ENCODE measurements around the gene LINC01488. TPM values are rescaled to one million over a fixed set of nuclear protein-coding genes. Genes with fewer than 3 reads are reported as not detected.

LINC01488 gene
- total RNA-seq, 1 experiment from 2014 or later = not detected

GRCh38 chr11:69486773-69487291, 5.4 kb downstream of the LINC01488 start:
- CTCF ChIA-PET = interaction anchor here (0.5 kb wide), 1 partner anchor 16 kb away, joined by 10 read pairs; no protein-coding TSS in a partner anchor
- TF ChIP-seq EZH2 (IDR thresholded peaks at IDR 0.05; ENCODE audit: low read depth) = no peak
- TF ChIP-seq, protein P1, sequence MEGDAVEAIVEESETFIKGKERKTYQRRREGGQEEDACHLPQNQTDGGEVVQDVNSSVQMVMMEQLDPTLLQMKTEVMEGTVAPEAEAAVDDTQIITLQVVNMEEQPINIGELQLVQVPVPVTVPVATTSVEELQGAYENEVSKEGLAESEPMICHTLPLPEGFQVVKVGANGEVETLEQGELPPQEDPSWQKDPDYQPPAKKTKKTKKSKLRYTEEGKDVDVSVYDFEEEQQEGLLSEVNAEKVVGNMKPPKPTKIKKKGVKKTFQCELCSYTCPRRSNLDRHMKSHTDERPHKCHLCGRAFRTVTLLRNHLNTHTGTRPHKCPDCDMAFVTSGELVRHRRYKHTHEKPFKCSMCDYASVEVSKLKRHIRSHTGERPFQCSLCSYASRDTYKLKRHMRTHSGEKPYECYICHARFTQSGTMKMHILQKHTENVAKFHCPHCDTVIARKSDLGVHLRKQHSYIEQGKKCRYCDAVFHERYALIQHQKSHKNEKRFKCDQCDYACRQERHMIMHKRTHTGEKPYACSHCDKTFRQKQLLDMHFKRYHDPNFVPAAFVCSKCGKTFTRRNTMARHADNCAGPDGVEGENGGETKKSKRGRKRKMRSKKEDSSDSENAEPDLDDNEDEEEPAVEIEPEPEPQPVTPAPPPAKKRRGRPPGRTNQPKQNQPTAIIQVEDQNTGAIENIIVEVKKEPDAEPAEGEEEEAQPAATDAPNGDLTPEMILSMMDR (conservative IDR thresholded peaks at IDR 0.05) = no peak
- Histone ChIP-seq H4K20me1 (ENCODE audit: insufficient read depth) (no peaks in the 10 kb centered on the region), H3K9me2 (ENCODE audit: insufficient read depth) (no peaks in the 10 kb centered on the region), H3K4me3 (no peak overlapping the region), H3K27ac (no peak overlapping the region), H3K36me3 (ENCODE audit: low read depth) (no peaks in the 10 kb centered on the region), H3K27me3 (ENCODE audit: insufficient read depth, low read depth) (peaks cover 14% of the 10 kb centered on the region), H3K9me3 (ENCODE audit: insufficient read depth, low read depth) (no peaks in the 10 kb centered on the region), H2AFZ (no peak overlapping the region), H3F3A (ENCODE audit: insufficient read depth, low read depth) (no peaks in the 10 kb centered on the region), H3K4me2 (no peak overlapping the region), H3K79me2 (ENCODE audit: low read depth) (no peaks in the 10 kb centered on the region), H3K4me1 (replicated peaks; ENCODE audit: insufficient read depth) (no peaks in the 10 kb centered on the region)
- intact Hi-C loops (cut with micrococcal nuclease; ENCODE audit: unreplicated experiment) = no loop called here
- POLR2A ChIA-PET (ENCODE audit: unreplicated experiment) = interaction anchor here (0.7 kb wide), 1 partner anchor 11 kb away, joined by 3 read pairs; no protein-coding TSS in a partner anchor
- DNase-seq = no peak
- no TSS peak for BruUV-seq (replicated peaks)

GRCh38 chr11:69487391-69487790, 5.9 kb downstream of the LINC01488 start:
- no peak for TF ChIP-seq EZH2 (IDR thresholded peaks at IDR 0.05; ENCODE audit: low read depth)
- TF ChIP-seq, protein P1 (conservative IDR thresholded peaks at IDR 0.05) = no peak
- Histone ChIP-seq H3K27ac (no peak overlapping the region), H3K4me1 (replicated peaks; ENCODE audit: insufficient read depth) (no peaks in the 10 kb centered on the region), H3K27me3 (ENCODE audit: insufficient read depth, low read depth) (peaks cover 15% of the 10 kb centered on the region), H3K36me3 (ENCODE audit: low read depth) (no peaks in the 10 kb centered on the region), H4K20me1 (ENCODE audit: insufficient read depth) (no peaks in the 10 kb centered on the region), H3K9me2 (ENCODE audit: insufficient read depth) (no peaks in the 10 kb centered on the region), H3K9me3 (ENCODE audit: insufficient read depth, low read depth) (no peaks in the 10 kb centered on the region), H3F3A (ENCODE audit: insufficient read depth, low read depth) (no peaks in the 10 kb centered on the region), H3K4me3 (no peak overlapping the region), H3K4me2 (no peak overlapping the region), H3K79me2 (ENCODE audit: low read depth) (no peaks in the 10 kb centered on the region), H2AFZ (no peak overlapping the region)
- BruUV-seq (replicated peaks) = no TSS peak
- intact Hi-C loops (cut with micrococcal nuclease; ENCODE audit: unreplicated experiment) = no loop called here
- DNase-seq = no peak
- CTCF ChIA-PET = interaction anchor here (0.5 kb wide), 1 partner anchor 16 kb away, joined by 10 read pairs; no protein-coding TSS in a partner anchor
- POLR2A ChIA-PET (ENCODE audit: unreplicated experiment) = no interaction called here

- DNase-seq = no peak
- Histone ChIP-seq H3F3A (ENCODE audit: insufficient read depth, low read depth) (no peaks in the 10 kb centered on the region), H3K9me3 (ENCODE audit: insufficient read depth, low read depth) (no peaks in the 10 kb centered on the region), H3K4me1 (replicated peaks; ENCODE audit: insufficient read depth) (no peaks in the 10 kb centered on the region), H4K20me1 (ENCODE audit: insufficient read depth) (no peaks in the 10 kb centered on the region), H3K27me3 (ENCODE audit: insufficient read depth, low read depth) (peaks cover 18% of the 10 kb centered on the region), H3K36me3 (ENCODE audit: low read depth) (no peaks in the 10 kb centered on the region), H3K79me2 (ENCODE audit: low read depth) (no peaks in the 10 kb centered on the region), H3K9me2 (ENCODE audit: insufficient read depth) (no peaks in the 10 kb centered on the region), H3K27ac (no peak overlapping the region), H2AFZ (no peak overlapping the region), H3K4me2 (no peak overlapping the region), H3K4me3 (no peak overlapping the region)
- ChIA-PET POLR2A (ENCODE audit: unreplicated experiment) (no interaction called here), CTCF (no interaction called here)
- no peak for TF ChIP-seq EZH2 (IDR thresholded peaks at IDR 0.05; ENCODE audit: low read depth)
- TF ChIP-seq, protein P1 (conservative IDR thresholded peaks at IDR 0.05) = no peak
- intact Hi-C loops (cut with micrococcal nuclease; ENCODE audit: unreplicated experiment) = no loop called here
- no TSS peak for BruUV-seq (replicated peaks)
Measured at GRCh38 chr11:69487849-69488542, 6.5 kb downstream of the LINC01488 start.

Data from PC-9 (cell line).